Stomach (tissue), 9 donors: Measurements from ENCODE around the gene LRRC8C. TPM values are rescaled to one million over a fixed set of nuclear protein-coding genes. Genes with fewer than 3 reads are reported as not detected.

ENCODE experiments used
- DNase-seq, 2 donors: peaks; one replicate each; pipeline versions ENCODE4 v3.0.0 to v3.0.0-alpha.2; 2013 to 2019
- H3K27ac ChIP-seq, 5 donors: fragments of 200-600 bp in 4 of 5; sonication (generic) in 4 of 5; one replicate each; pipeline ENCODE4 v1.5.1; 2013 to 2019; ENCODE audit warnings: mild to moderate bottlenecking in 1 of 5, moderate library complexity in 1 of 5
- H3K27me3 ChIP-seq, 3 donors: fragments of 200-600 bp; sonication (generic); one replicate each; pipeline ENCODE4 v1.5.1; 2017 to 2019; ENCODE audit warnings: mixed run types in 1 of 3
- H3K36me3 ChIP-seq, 4 donors: fragments of 200-600 bp; sonication (generic); 1 replicate in 3 of 4; 2 replicates in 1 of 4; pipeline ENCODE4 v1.5.1; 2016 to 2019
- H3K4me1 ChIP-seq, 4 donors: fragments of 200-600 bp; sonication (generic); one replicate each; pipeline ENCODE4 v1.5.1; 2016 to 2019
- H3K4me3 ChIP-seq, 4 donors: fragments of 200-600 bp; sonication (generic) in 3 of 4; one replicate each; pipeline ENCODE4 v1.5.1; 2016 to 2019; ENCODE audit warnings: mild to moderate bottlenecking in 1 of 4
- H3K9me3 ChIP-seq, 4 donors: fragments of 200-600 bp; sonication (generic); one replicate each; pipeline ENCODE4 v1.5.1; 2016 to 2019
- EP300 ChIP-seq: sonication (generic); formaldehyde crosslinking; IDR thresholded peaks from one replicate; pipeline ENCODE4 v1.6.1; 2017; ENCODE audit warnings: antibody characterized with exemption
- POLR2A ChIP-seq, 4 donors: fragments of 450-650 bp; IDR thresholded peaks; one replicate each; pipeline ENCODE4 v1.6.1; 2016; ENCODE audit warnings: antibody characterized with exemption in 4 of 4, control low read depth in 2 of 4, mild to moderate bottlenecking in 1 of 4, moderate library complexity in 1 of 4
- POLR2AphosphoS5 ChIP-seq, 3 donors: sonication (generic); formaldehyde crosslinking; IDR thresholded peaks; one replicate each; pipeline ENCODE4 v1.6.1; 2016; ENCODE audit warnings: antibody characterized with exemption in 3 of 3
- WGBS, 5 donors: extraction: QIAGEN DNeasy Blood & Tissue Kit in 3 of 5; methylation state at CpG; one replicate each; pipeline versions ENCODE4 v1.1.5 to v1.1.7; 2013 to 2018; 5-methylcytosine and 5-hydroxymethylcytosine counted together
- intact Hi-C: fragments of 100-400 bp; cut with DNase I; formaldehyde crosslinking; loops from one replicate; pipeline ENCODE4 v1.15.1; 2023; ENCODE audit warnings: low total_unique reads
- polyA plus RNA-seq, 3 donors: library from polyadenylated mRNA; stranded (reverse); fragments of 200-250 nt; gene quantifications; one replicate each; pipeline ENCODE4 v1.2.3, GENCODE V29; 2013
- total RNA-seq, 5 donors: library from RNA; depleted of rRNA; stranded (reverse); fragments of >200 nt; gene quantifications; one replicate each; pipeline versions ENCODE4 v1.1.0 to v1.2.3, GENCODE V29; 2014 to 2016
- TF ChIP-seq, protein P1 (sequence below), 7 experiments: fragments of 450-650 bp in 4 of 7; fragments of 200-600 bp in 3 of 7; sonication (generic) in 3 of 7; IDR thresholded peaks; one replicate each; pipeline ENCODE4 v1.5.1; 2016 to 2019; ENCODE audit warnings: antibody characterized with exemption in 7 of 7, control low read depth in 2 of 7, mild to moderate bottlenecking in 1 of 7
- donor health status: healthy with polysubstance abuse.
- donor health status: Bipolar disorder and iron deficiency.
- donor health status: healthy.

Gene LRRC8C
- total and polyA plus RNA-seq, 8 donors: 0.45 to 14.8 (median 1.4) TPM

DNA sequence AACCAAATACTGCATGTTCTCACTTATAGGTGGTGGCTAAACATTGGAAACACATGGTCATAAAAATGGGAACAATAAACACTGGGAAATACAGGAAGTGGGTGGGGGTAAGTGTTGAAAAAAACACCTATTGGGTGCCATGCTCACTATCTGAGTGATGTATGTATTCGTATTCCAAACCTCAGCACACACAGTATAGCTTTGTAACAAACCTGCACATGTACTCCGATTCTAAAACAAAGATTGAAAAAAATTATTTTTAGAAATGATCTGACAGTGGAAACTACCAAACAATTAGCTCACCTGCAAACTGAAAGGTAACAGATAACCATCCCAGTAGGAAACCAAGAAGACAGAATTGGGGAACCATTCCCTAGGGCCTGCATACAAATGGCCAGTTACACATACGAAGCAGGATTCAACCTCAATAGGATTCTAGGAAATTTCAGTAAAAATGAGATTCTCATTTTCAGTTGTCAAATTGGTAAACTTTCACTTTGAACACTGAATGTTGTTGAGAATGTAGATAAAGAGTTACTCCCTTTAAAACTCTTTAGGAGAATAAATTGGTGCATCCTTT is 99.8 kb downstream of the LRRC8C start:
- no peaks in the 10 kb centered on the region for H3K36me3 ChIP-seq
- H3K27ac ChIP-seq: no peak overlapping the region
- H3K9me3 ChIP-seq: no peaks in the 10 kb centered on the region
- H3K27me3 ChIP-seq: no peaks in the 10 kb centered on the region
- WGBS, 5 donors: 76 to 91% (median 77%) methylated on average over 3 of the region's 3 CpGs
- no peak for DNase-seq
- intact Hi-C loops: no loop called here
- TF ChIP-seq EP300 (no peak), POLR2A (IDR thresholded peaks at IDR 0.05) (no peak), POLR2AphosphoS5 (IDR thresholded peaks at IDR 0.05) (no peak)
- TF ChIP-seq, protein P1, sequence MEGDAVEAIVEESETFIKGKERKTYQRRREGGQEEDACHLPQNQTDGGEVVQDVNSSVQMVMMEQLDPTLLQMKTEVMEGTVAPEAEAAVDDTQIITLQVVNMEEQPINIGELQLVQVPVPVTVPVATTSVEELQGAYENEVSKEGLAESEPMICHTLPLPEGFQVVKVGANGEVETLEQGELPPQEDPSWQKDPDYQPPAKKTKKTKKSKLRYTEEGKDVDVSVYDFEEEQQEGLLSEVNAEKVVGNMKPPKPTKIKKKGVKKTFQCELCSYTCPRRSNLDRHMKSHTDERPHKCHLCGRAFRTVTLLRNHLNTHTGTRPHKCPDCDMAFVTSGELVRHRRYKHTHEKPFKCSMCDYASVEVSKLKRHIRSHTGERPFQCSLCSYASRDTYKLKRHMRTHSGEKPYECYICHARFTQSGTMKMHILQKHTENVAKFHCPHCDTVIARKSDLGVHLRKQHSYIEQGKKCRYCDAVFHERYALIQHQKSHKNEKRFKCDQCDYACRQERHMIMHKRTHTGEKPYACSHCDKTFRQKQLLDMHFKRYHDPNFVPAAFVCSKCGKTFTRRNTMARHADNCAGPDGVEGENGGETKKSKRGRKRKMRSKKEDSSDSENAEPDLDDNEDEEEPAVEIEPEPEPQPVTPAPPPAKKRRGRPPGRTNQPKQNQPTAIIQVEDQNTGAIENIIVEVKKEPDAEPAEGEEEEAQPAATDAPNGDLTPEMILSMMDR (IDR thresholded peaks at IDR 0.05): no peak
- no peak overlapping the region for H3K4me3 ChIP-seq
- H3K4me1 ChIP-seq: peaks cover 0 to 11% (median 4%) of the 10 kb centered on the region in 4 donors

DNA sequence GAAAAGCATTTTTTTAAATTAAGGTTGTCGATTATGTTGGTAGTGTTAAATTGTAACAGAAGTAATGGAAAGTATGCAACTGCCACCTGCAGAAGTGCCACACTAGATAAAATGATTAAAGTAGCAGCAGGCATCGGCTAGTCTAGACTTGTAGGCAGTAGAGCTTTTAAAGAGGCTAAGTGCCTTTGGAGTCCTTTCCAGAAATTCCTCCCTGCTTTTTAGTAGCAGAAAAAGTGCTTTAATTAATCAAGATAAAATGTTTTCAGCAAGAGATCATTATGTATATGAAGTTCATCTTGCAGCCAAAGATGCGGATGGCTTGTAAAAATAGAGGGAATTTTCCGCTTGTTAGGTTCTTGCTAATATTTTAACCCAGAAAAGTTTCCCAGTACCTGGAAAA is 100.8 kb downstream of the LRRC8C start:
- H3K9me3 ChIP-seq: no peaks in the 10 kb centered on the region
- no peaks in the 10 kb centered on the region for H3K36me3 ChIP-seq
- no peak for TF ChIP-seq POLR2AphosphoS5 (IDR thresholded peaks at IDR 0.05)
- no peak for TF ChIP-seq POLR2A (IDR thresholded peaks at IDR 0.05)
- TF ChIP-seq EP300: no peak
- TF ChIP-seq, protein P1 (IDR thresholded peaks at IDR 0.05): no peak
- no peak for DNase-seq
- no peaks in the 10 kb centered on the region for H3K27me3 ChIP-seq
- intact Hi-C loops: no loop called here
- WGBS, 5 donors: 81 to 94% (median 82%) methylated on average over 4 of the region's 4 CpGs
- peaks cover 0 to 11% (median 4%) of the 10 kb centered on the region in 4 donors for H3K4me1 ChIP-seq
- H3K4me3 ChIP-seq: no peak overlapping the region
- no peak overlapping the region for H3K27ac ChIP-seq

DNA sequence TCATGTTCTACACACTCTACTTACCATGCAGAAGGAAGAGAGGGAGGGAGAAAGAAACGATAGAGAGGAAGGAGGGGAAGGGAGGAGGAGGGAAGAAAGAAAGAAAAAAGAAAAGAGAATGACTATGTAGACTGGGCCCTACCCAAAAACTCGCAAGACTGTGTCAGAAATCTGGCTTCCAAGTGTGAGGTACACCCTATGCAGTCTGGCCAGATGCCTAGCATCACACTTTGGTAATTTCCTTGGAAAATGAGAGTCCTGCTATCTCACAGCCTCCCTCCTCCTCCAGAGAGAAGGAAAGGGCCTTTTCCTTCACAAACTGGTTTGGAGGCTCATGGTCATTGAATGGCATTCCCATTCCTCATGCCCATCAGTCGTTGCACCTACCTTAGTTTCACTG is 101.5 kb downstream of the LRRC8C start:
- Histone ChIP-seq H3K27ac (no peak overlapping the region), H3K36me3 (no peaks in the 10 kb centered on the region), H3K27me3 (no peaks in the 10 kb centered on the region), H3K9me3 (no peaks in the 10 kb centered on the region), H3K4me1 (peaks cover 0 to 17% (median 4%) of the 10 kb centered on the region in 4 donors), H3K4me3 (no peak overlapping the region)
- intact Hi-C loops: no loop called here
- peak in 1 of 2 donors; percentile 19 for DNase-seq
- 78 to 83% (median 80%) methylated on average over 3 of the region's 3 CpGs for WGBS, 5 donors
- no peak for TF ChIP-seq POLR2AphosphoS5 (IDR thresholded peaks at IDR 0.05)
- TF ChIP-seq EP300: no peak
- TF ChIP-seq, protein P1 (IDR thresholded peaks at IDR 0.05): no peak
- TF ChIP-seq POLR2A (IDR thresholded peaks at IDR 0.05): no peak

DNA sequence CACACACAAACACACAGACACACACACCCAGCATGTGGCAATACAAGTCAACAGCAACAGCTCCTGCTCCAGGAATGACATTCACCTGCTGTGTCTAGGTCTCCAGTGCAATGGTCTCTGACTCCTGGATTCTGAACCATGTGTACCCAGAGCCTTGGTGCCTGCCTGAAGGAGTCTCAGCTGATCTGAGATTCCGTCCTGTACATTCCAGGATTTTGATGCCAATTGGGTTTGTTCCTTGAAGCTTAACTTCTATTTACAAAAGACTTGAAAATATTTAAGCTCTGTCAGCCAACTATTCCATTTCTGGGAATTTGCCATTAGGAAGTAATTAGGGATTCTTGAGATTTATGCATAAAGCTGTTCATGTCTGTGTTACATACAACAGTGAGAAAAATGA is 102.6 kb downstream of the LRRC8C start:
- no peaks in the 10 kb centered on the region for H3K36me3 ChIP-seq

More for the DNA sequence above, 102.6 kb downstream of the LRRC8C start:
- 15 to 28% (median 23%) methylated on average over 1 of the region's 1 CpG for WGBS, 5 donors
- Histone ChIP-seq H3K9me3 (no peaks in the 10 kb centered on the region), H3K4me1 (peaks cover 0 to 19% (median 4%) of the 10 kb centered on the region in 4 donors), H3K4me3 (no peak overlapping the region), H3K27ac (no peak overlapping the region), H3K27me3 (no peaks in the 10 kb centered on the region)
- TF ChIP-seq POLR2AphosphoS5 (IDR thresholded peaks at IDR 0.05): no peak
- TF ChIP-seq, protein P1 (IDR thresholded peaks at IDR 0.05): no peak
- TF ChIP-seq EP300: no peak
- no peak for TF ChIP-seq POLR2A (IDR thresholded peaks at IDR 0.05)
- intact Hi-C loops: no loop called here
- DNase-seq: peak in 1 of 2 donors; percentile 36
